K562 (cell line): ENCODE measurements around the gene TREM1. TPM values are rescaled to one million over a fixed set of nuclear protein-coding genes. Genes with fewer than 3 reads are reported as not detected.

Experiments used
- ATAC-seq: fragments of 200-7000 bp; cut with Tn5 transposase; 3 replicates; pipeline ENCODE4 v1.9.1; 2020; ENCODE audit warnings: moderate library complexity
- BruUV-seq: library from RNA; stranded (reverse); fragments of 400-500 nt; replicated peaks from 2 replicates; lab custom pipeline; 2021; lab: Mats Ljungman, UMichigan
- CTCF ChIA-PET: fragments of 300-600 bp; formaldehyde crosslinking; extraction: SDS; loops from one replicate; lab custom pipeline; 2021; ENCODE audit warnings: low intra/inter-chr PET ratio; lab: Yijun Ruan, JAX
- POLR2A ChIA-PET: fragments of 300-600, 350-650 bp; sonication (Branson Sonifier 250); formaldehyde crosslinking; extraction: SDS; loops from one replicate; lab custom pipeline; 2021; ENCODE audit warnings: antibody characterized with exemption, inconsistent platforms; lab: Yijun Ruan, JAX
- DNase-seq, 4 experiments: peaks; one replicate each; pipeline versions ENCODE4 v3.0.0 to v3.0.0-alpha.2; 2011 to 2018; ENCODE audit warnings: low spot score in 3 of 4, mixed read lengths in 3 of 4; ENCODE audit errors: extremely low read depth in 1 of 4
- FAIRE-seq: peaks from 2 replicates; lab custom pipeline; 2011; peaks lifted over from hg19 to GRCh38; lab: Jason Lieb, UNC
- H2AFZ ChIP-seq: 2 replicates; pipeline ENCODE4 v1.6.0; 2011; ENCODE audit warnings: low read depth, low read length, control low read depth, inconsistent platforms
- H3K27ac ChIP-seq: fragments of 200-600 bp; 3 replicates; pipeline ENCODE4 v1.8.0; 2011; ENCODE audit warnings: low read depth, mild to moderate bottlenecking, control low read depth, inconsistent platforms, low read length, moderate library complexity, mixed read lengths; ENCODE audit errors: extremely low read depth
- H3K27me3 ChIP-seq, 2 experiments: fragments of 300-600 bp in 1 of 2; 2 replicates in 1 of 2; 3 replicates in 1 of 2; pipeline versions ENCODE4 v1.6.0 to v1.8.0; 2011; ENCODE audit warnings: inconsistent platforms in 2 of 2, low read length in 2 of 2, mild to moderate bottlenecking in 1 of 2, mixed read lengths in 1 of 2, moderate library complexity in 1 of 2; ENCODE audit not compliant: control insufficient read depth in 2 of 2, insufficient read depth in 2 of 2
- H3K36me3 ChIP-seq: fragments of 300-600 bp; 3 replicates; pipeline ENCODE4 v1.8.0; 2011; ENCODE audit warnings: mild to moderate bottlenecking, low read length, inconsistent platforms; ENCODE audit not compliant: control insufficient read depth, insufficient read depth
- H3K4me1 ChIP-seq, 2 experiments: fragments of 200-600 bp in 1 of 2; replicated peaks in 1 of 2; 2 replicates in 1 of 2; 3 replicates in 1 of 2; pipeline versions ENCODE4 v1.5.1 to v1.8.0; 2011; ENCODE audit warnings: inconsistent platforms in 2 of 2, low read length in 2 of 2, mild to moderate bottlenecking in 1 of 2, mixed read lengths in 1 of 2, moderate library complexity in 1 of 2; ENCODE audit not compliant: control insufficient read depth in 2 of 2, insufficient read depth in 2 of 2
- H3K4me2 ChIP-seq: 2 replicates; pipeline ENCODE4 v1.6.1; 2011; ENCODE audit warnings: low read length, control low read depth, inconsistent platforms, mixed read lengths; ENCODE audit not compliant: insufficient read depth
- H3K4me3 ChIP-seq: fragments of 200-600 bp; sonication (generic), shearing (Covaris generic); 2 replicates; pipeline ENCODE4 v1.5.1; 2016; ENCODE audit warnings: control low read depth, inconsistent platforms
- H3K79me2 ChIP-seq: fragments of 200-600 bp; 3 replicates; pipeline ENCODE4 v1.8.0; 2011; ENCODE audit warnings: low read length, inconsistent platforms; ENCODE audit not compliant: control insufficient read depth, insufficient read depth
- H3K9ac ChIP-seq, 2 experiments: 2 replicates each; pipeline versions ENCODE4 v1.6.0 to v1.6.1; 2011; ENCODE audit warnings: low read depth in 2 of 2, low read length in 2 of 2, control low read depth in 1 of 2, inconsistent platforms in 1 of 2, mild to moderate bottlenecking in 1 of 2, mixed read lengths in 1 of 2; ENCODE audit not compliant: insufficient read depth in 1 of 2
- H3K9me1 ChIP-seq: one replicate; pipeline ENCODE4 v1.6.0; 2011; ENCODE audit warnings: inconsistent platforms, mild to moderate bottlenecking, low read length, moderate library complexity; ENCODE audit not compliant: control insufficient read depth, insufficient read depth
- H3K9me3 ChIP-seq: replicated peaks from 2 replicates; pipeline ENCODE4 v1.5.1; 2011; ENCODE audit warnings: low read depth, low read length, inconsistent platforms; ENCODE audit not compliant: control insufficient read depth, insufficient read depth
- H4K20me1 ChIP-seq: replicated peaks from 2 replicates; pipeline ENCODE4 v1.6.1; 2011; ENCODE audit warnings: low read length, inconsistent platforms, mixed read lengths; ENCODE audit not compliant: control insufficient read depth, insufficient read depth
- ARNT ChIP-seq, 2 experiments: fragments of 450-650 bp; IDR thresholded peaks; 2 replicates each; pipeline ENCODE4 v1.6.1; 2016; ENCODE audit warnings: mild to moderate bottlenecking in 1 of 2
- CHD1 ChIP-seq: fragments of 200-600 bp; sonication (generic); IDR thresholded peaks from one replicate; pipeline ENCODE4 v1.6.1; 2012; ENCODE audit warnings: mild to moderate bottlenecking, moderate library complexity, low read length, inconsistent platforms
- CXXC5 ChIP-seq: fragments of 250-450 bp; sonication (Bioruptor Pico); IDR thresholded peaks from 2 replicates; pipeline ENCODE4 v1.8.0; 2022; ENCODE audit warnings: inconsistent platforms, mild to moderate bottlenecking, moderate library complexity
- GATAD2A ChIP-seq: fragments of 450-650 bp; IDR thresholded peaks from 2 replicates; pipeline ENCODE4 v1.6.1; 2017
- L3MBTL2 ChIP-seq: fragments of 450-650 bp; IDR thresholded peaks from 2 replicates; pipeline ENCODE4 v1.6.1; 2016; ENCODE audit warnings: mild to moderate bottlenecking, moderate library complexity
- NCOA6 ChIP-seq: fragments of 450-650 bp; IDR thresholded peaks from 2 replicates; pipeline ENCODE4 v1.6.1; 2017; ENCODE audit warnings: mild to moderate bottlenecking
- SP1 ChIP-seq: sonication (generic); formaldehyde crosslinking; IDR thresholded peaks from 2 replicates; pipeline ENCODE4 v1.8.1; 2022; ENCODE audit warnings: mild to moderate bottlenecking, missing genetic modification reagents
- WGBS: fragments of 100-300 bp; shearing (Covaris generic); methylation state at CpG from one replicate; pipeline ENCODE4 v1.1.6; 2016; ENCODE audit warnings: low coverage, mixed read lengths; ENCODE audit not compliant: insufficient coverage; ENCODE audit errors: missing lambda C conversion rate; 5-methylcytosine and 5-hydroxymethylcytosine counted together
- in situ Hi-C: fragments of 300-500 bp; cut with MboI; formaldehyde crosslinking; loops from 4 replicates; pipeline ENCODE4 v1.15.0; 2018; ENCODE audit warnings: inconsistent platforms, mixed read lengths
- intact Hi-C: fragments of 100-400 bp; cut with micrococcal nuclease; formaldehyde crosslinking; loops from 2 replicates; pipeline ENCODE4 v1.14.2; 2022
- polyA plus RNA-seq, 8 experiments: library from polyadenylated mRNA; depleted of rRNA in 4 of 8; stranded (reverse) in 5 of 8; unstranded in 3 of 8; fragments of >200 nt; fragmentation: Nextera tagmentation in 2 of 8; fragmentation: Illumina TruSeq in 1 of 8; extraction: Ambion mirVana in 2 of 8; extraction: Trizol in 1 of 8; gene quantifications; 2 replicates each; pipeline versions ENCODE4 v1.2.1 to v1.2.3, GENCODE V29; 2011 to 2014; ENCODE audit warnings: inconsistent platforms in 1 of 8, missing spikeins in 1 of 8
- total RNA-seq, 7 experiments: library from RNA; depleted of rRNA in 6 of 7; stranded (reverse); fragments of >200 nt in 6 of 7; fragmentation: Illumina TruSeq in 2 of 7; extraction: Trizol in 2 of 7; gene quantifications; 2 replicates each; pipeline versions ENCODE4 v1.2.1 to v1.2.3, GENCODE V29; 2011 to 2021; ENCODE audit warnings: low replicate concordance in 1 of 7

Gene TREM1
- total and polyA plus RNA-seq, 9 of the 15 experiments (the other 6 are each of a cell fraction or from before 2014, with no cell fraction given): not detected

GRCh38 chr6:41318261-41318653 is 31.8 kb upstream of the TREM1 start:
- H2AFZ ChIP-seq: peak overlapping the region; percentile 96
- POLR2A ChIA-PET: interaction anchor here (0.6 to 1.4 kb wide), 6 partner anchors 8 to 258 kb away, joined by 3 to 4 read pairs (median 3); no protein-coding TSS in a partner anchor
- no TSS peak for BruUV-seq
- H3K4me2 ChIP-seq: peak overlapping the region; percentile 93
- in situ Hi-C loops (no loop called here), intact Hi-C loops (loop anchor here (1.0 to 5.0 kb wide), 6 partner anchors 12 to 246 kb away; partner anchors contain the start of genes NFYA, OARD1 and TREML4)
- ATAC-seq (no peak), FAIRE-seq (peak; percentile 19), DNase-seq (no peak)
- H3K9me1 ChIP-seq: no peaks in the 10 kb centered on the region
- H3K4me3 ChIP-seq: peak overlapping the region; percentile 9; the same call in 1 of the 2 replicates
- CTCF ChIA-PET: interaction anchor here (0.9 to 2.7 kb wide), 4 partner anchors 12 to 313 kb away, joined by 3 to 16 read pairs (median 6); no protein-coding TSS in a partner anchor
- H3K27me3 ChIP-seq: peaks cover 4 to 5% of the 10 kb centered on the region in 2 experiments; a peak in 3 of 5 replicates
- WGBS: 9% methylated on average over 9 of the region's 9 CpGs
- peak overlapping the region; percentile 34 to 87; a peak in 3 of 4 replicates for H3K9ac ChIP-seq
- no peak overlapping the region; the same call in 2 of the 3 replicates for H3K27ac ChIP-seq
- H4K20me1 ChIP-seq: no peaks in the 10 kb centered on the region
- no peaks in the 10 kb centered on the region for H3K79me2 ChIP-seq
- H3K9me3 ChIP-seq: no peaks in the 10 kb centered on the region
- TF ChIP-seq CXXC5 (CRISPR knock-in tag) (no peak), L3MBTL2 (no peak), CHD1 (no peak), SP1 (CRISPR knock-in tag) (0 out of 2 replicates have a peak, but pooled peaks have one; percentile 2), GATAD2A (no peak), ARNT (IDR thresholded peaks at IDR 0.05) (no peak), NCOA6 (no peak)
- H3K4me1 ChIP-seq: peaks cover 8 to 21% of the 10 kb centered on the region in 2 experiments; a peak in 4 of 5 replicates
- H3K36me3 ChIP-seq: no peaks in the 10 kb centered on the region
